ENCODE measurements around the gene ZNF236.

DNA sequence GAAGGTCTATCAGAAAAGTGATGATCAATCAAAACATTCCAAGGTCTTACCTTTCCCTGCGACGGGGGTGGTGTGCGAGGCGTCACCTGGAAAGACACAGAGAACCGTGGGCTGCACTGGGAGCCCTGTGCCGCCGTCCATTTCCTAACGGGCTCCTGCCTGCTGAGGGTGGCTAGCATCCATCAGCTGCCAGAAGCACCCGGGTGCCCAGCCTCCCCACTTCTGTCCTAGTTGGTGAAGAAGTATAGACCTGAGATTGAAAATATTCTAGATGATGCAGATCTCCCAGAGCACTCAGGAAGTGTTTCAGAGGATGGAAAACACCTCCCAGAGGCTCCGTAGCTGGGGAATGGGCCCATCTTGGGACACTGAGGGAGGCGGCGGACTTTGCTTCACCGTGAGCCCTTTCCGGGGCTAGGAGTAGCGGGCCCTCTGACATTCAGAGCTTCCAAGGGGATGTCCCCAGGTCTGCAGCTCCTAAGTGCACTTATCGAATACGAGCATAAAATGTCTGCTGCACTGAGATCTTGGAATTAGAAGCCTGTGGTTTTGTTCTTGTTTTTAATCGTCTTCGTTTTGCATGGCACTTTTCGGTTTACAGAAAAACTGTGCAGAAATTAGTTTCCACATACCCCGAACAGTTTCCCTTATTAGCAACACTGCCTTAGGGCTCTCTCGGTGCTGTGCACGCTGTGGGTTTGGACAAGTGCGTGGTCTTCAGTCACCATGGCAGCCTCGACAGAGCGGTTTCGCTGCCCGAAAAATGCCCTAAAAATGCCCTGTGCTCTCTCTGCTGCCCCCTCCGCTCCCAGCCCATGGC, 166.7 kb downstream of the ZNF236 start:
- TF ChIP-seq, protein P1, sequence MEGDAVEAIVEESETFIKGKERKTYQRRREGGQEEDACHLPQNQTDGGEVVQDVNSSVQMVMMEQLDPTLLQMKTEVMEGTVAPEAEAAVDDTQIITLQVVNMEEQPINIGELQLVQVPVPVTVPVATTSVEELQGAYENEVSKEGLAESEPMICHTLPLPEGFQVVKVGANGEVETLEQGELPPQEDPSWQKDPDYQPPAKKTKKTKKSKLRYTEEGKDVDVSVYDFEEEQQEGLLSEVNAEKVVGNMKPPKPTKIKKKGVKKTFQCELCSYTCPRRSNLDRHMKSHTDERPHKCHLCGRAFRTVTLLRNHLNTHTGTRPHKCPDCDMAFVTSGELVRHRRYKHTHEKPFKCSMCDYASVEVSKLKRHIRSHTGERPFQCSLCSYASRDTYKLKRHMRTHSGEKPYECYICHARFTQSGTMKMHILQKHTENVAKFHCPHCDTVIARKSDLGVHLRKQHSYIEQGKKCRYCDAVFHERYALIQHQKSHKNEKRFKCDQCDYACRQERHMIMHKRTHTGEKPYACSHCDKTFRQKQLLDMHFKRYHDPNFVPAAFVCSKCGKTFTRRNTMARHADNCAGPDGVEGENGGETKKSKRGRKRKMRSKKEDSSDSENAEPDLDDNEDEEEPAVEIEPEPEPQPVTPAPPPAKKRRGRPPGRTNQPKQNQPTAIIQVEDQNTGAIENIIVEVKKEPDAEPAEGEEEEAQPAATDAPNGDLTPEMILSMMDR (conservative IDR thresholded peaks at IDR 0.05; ENCODE audit: low read length), result no peak
- TF ChIP-seq EZH2phosphoT487 (IDR thresholded peaks at IDR 0.05; ENCODE audit: borderline replicate concordance, low read depth, low read length), result no peak
